Measurements from ENCODE around the gene FBXL7.

DNA sequence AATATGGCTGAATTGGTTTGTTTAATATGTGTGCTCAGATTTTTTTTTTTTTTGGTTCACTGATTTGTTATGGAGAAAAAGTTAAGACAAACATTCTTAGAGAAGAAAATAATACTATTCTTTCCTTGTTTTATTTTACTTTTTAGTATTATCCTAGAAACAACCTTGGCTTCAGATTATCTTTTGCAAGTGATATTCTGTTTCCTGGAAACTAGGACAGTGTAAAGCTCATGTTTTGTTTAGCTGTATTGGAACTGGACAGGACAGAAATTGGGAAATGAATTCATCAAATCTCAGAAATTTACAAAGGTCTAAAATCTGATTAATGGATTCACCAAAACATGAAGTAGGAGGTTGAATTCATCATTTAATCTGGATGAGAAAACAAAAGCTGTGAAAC, 130.5 kb downstream of the FBXL7 start:
- TF ChIP-seq CTCF (IDR thresholded peaks at IDR 0.05) (no peak), EZH2 (IDR thresholded peaks at IDR 0.05) (no peak)
